ENCODE results near the gene PPY.
"Not testable (repeated sequence)": the region's sequence is repeated elsewhere in the genome, so short reads cannot be mapped to it uniquely, and the experiment has no call there.

PPY gene

GRCh38 chr17:43942051-43942685 lies at the start of gene PPY:
PPY (minus strand) TSS chr17:43942476; CDS start chr17:43941654, 822 bp downstream.
- no peak for DNase-seq (ENCODE audit: low spot score)

DNA sequence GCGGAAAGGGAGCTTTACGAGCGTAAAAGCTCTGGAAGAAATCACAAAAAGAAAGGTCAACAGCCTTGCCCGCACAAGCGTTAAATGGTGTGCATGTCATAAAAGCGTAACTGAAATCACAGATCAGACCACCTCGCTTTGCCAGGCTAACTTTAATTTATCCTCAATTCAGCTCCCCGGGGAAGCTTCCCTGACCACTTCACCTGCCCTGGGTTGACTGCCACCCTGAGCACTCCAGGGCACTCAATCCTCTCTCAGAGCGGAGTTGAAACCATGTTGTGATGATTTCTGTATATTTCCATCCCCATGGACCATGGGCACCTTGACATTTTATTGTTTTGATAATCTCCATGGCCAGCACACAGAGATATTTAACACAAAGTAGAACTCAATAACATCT lies 46.0 kb upstream of the PPY start:
- no peak for DNase-seq (ENCODE audit: low spot score)

DNA sequence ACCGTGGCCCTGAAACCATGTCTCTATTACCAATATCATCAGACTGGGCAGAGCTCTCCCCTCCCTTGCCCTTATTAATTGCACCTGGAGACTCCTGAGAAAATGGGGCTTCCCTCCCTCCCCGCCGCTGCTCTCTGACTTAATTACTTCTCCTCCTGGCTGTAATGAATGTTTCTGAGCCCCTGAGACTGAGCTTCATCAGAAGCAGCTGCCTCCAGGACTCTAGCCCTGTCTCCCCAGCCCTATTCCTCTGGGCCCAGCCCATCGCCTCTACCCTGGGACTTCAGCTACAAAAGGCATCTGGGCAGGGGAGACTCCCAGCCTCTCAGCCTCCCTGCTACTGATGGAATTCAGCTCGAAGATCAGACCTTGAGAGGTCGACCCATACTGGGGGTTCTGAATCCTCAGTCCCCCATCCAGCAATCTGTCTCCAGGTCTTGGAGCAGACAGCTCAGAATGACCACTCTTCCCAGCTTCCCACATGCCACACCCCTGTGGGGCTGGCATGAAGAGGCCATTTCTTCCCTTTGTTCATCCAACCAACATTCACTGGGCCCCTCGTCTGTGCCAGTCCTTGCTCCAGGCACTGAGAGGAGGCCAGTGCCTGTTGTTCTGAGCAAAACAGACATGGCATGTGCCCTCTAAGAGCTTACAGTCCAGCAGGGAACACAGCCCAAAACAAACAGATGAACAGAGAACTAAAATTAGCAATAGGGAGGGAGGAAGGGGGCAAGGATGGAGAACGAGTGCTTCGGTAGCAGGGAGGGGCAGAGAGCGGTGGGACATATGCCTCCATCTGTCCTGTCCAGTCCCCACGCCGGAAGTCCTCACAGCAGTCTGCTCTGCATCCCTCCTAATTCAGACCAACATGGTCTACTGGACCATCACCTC lies 45.1 kb upstream of the PPY start:
- no peak for DNase-seq (ENCODE audit: low spot score)

DNA sequence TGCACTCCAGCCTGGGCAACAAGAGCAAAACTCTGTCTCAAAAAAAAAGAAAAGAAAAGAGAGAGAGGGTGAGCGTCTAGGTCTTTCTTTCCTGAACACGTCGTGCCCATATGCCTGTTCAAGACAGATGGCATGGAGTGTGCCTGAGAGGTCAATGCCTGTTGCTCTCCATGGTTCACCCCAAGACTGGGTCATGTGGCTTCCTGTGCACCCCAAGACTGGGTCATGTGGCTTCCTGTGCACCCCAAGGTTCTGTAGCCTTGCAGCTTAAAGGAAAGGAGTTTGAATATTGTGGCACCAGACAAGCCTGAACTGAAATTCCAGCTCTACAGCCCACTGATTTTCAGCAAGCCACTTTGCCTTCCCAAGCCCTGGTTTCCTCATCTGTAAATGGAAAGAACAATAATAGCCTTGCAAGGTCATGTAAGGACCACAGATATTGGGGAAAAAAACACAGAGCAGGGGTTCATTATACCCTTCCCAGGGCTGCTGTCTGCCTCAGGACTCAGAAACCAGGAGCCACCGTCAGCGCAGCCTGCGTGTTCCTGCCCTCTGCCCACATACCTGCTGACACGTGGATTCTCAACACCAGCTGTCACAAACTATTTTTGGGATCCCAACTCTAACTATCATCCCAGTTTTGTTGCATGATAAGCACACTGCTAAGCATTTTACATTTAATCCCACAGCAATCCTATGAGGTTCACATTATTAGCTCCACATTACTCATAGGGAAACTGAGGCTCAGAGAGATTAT lies 44.1 kb upstream of the PPY start:
- DNase-seq (ENCODE audit: low spot score): no peak

DNA sequence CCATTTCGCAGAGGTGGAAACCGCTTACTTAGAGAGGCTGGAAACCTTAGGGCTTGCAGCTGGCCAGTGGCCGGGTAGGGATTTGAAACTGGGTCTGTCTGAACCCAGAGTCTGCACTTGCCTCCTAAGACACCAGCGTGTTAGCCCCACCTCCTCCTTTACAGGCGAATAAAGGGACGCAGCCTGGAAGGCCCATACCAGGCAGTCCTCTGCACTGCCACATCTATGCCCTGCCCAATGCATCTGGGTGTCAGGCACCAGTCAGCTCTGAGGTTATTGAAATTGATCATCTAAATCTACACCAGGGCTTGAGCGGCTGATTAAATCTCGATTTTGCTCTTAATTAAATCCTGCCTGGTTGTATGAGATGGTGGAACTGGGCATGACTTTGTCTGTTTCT lies 42.2 kb upstream of the PPY start:
- no peak for DNase-seq (ENCODE audit: low spot score)

DNA sequence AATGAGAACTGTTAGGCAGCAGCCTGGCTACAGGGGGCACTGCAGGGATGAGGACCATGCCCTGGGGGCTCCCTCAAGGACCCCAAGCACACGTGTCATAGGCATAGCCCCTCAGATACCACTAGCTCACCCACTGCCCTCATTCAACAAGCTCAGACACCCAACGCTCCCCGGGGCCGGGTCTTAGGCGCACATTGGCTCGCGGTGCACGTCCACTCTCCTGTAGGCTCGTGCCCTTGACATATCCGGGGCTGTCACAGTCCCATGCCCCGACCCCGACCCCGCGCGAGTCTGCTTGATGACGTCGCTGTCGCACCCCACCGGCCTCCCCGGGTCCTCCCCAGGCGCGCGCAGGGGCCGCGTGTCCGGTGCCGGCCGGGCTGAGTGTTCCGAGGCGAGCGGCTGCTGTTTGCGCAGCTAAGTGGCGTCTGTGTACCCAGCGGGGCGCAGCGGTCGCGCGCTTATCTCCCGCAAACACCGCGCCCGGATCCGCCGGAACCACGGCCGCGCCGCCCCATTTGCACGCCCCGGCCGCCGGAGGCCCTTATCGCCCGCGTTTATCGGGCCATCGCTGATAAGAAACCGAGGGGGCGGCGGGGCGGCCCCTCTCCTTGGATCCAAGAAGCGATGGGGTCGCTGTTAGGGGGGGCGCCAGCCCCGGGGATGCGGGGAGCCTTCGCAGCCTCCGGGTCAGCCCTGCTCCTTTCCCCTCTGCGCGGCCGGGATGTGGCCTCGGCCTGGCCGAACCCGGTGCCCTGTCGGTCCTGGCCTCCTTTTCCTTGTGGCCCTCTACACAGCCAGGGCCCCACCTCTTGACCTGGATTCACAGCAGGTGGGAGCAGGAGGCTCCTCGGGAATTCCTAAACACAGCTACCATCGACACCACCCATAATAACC lies 41.5 kb upstream of the PPY start:
- no peak for DNase-seq (ENCODE audit: low spot score)

DNA sequence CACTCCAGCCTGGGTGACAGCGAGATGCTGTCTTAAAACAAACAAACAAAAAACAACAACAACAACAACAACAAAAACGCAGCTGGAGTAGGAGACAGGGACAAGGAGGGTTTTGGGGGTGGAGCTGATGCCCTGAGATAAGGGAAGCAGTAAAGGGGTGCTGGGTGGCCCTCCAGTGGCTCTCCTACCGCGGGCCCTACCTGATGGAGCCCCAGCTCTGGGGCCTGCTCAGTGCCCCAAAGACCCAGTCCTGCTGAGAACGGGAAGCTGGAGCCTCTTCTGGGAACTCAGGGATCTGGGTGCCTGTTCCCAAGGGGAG lies 40.9 kb upstream of the PPY start:
- no peak for DNase-seq (ENCODE audit: low spot score)

DNA sequence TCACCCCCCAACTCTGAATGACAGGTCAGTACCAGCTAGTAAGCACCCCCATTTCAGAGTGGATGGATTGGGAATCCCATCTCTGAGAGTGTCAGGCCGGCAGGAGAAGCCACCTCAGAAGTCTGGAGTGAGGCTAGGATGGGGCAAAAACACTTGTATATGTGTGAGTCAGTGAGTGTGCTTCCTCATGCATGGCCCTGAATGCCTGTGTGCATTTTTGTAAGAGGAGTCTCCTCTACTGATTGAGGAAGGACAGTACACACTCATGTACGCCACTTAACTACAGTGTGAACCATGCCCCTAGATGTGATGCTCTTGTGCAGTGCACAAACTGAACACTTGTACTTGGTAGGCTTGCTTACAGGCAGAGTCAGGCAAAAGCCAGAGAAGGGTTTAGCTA lies 39.9 kb upstream of the PPY start:
- DNase-seq (ENCODE audit: low spot score): no peak

- DNase-seq (ENCODE audit: low spot score): no peak
Observed at GRCh38 chr17:43979671-43980070, 37.4 kb upstream of the PPY start.

DNA sequence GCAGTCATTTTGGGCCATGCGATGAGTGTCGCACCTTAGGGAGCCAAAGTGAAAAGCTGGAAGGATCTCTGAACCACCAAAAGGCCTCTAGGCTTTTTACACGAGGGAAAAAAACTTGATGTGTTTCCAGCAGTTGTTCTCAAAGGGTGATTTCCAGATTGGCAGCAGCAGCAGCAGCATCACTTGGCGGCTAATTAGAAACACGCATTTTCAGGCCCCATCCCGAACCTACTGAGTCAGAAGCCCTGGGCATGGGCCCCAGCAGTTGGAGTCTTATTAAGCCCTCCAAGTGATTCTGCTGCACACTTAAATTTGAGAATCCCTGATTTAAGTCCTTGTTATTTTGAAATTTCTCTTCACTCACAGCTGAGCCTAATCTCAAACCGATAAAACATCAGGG lies 36.7 kb upstream of the PPY start:
- DNase-seq (ENCODE audit: low spot score): no peak

DNA sequence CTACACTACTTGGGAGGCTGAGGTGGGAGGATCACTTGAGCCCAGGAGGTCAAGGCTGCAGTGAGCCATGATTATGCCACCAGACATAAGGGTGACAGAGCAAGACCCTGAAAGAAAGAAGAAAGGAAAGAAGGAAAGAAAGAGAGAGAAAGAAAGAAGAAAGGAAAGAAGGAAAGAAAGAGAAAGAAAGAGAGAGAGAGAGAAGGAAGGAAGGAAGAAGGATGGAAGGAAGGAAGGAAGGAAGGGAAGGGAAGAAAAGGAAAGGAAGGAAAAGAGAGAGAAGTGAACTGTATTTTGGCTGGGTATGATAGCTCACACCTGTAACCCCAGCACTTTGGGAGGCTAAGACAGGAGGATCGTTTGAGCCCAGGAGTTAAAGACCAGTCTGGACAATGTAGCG lies 35.8 kb upstream of the PPY start:
- no peak for DNase-seq (ENCODE audit: low spot score)

GRCh38 chr17:43976963-43977837 lies 34.9 kb upstream of the PPY start:
- DNase-seq (ENCODE audit: low spot score): no peak

GRCh38 chr17:43975898-43976297 lies 33.6 kb upstream of the PPY start:
- no peak for DNase-seq (ENCODE audit: low spot score)

DNA sequence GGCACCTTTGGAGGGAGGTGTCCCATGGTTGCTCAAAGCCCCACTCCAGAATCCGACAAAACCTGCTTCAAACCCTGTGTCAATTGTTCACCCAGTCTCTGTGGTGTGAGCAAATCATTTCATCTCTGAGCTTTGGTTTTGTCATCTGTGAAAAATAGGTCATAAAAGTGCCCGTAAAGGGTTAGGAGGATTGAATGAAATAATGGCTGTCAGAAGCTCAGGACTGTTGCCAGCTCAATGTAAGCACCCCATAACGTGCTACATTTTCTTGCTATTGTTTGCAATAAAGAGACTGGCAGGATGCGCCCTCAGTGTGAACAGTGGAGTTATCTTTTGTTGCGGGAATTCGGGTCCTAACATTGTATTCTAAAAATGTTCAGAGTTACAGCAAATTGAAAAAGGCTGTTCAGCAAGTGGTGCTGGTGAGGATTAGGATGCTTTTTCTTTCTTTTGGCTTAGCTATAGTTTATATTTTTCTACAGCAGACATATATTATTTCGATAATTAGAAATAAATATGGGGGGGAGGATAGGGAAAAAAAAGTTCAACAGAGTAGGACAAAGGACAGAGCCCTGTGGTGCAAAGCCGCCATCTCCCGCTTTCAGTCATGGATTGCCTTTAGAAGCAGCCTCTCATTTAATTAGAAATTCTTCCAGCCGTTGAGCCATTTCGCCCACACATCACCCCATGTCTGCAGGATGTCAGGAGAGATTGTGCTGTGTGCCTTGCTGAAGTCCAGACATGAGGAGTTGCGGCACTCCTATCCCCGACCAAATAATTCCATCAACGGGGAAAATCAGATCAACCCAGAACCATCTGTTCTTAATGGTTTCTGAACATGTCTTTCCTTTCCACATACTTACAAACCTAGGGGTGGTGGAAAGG lies 32.3 kb upstream of the PPY start:
- DNase-seq (ENCODE audit: low spot score): no peak

- not testable (repeated sequence) for DNase-seq (ENCODE audit: low spot score)
Observed at GRCh38 chr17:43972444-43973212, 30.4 kb upstream of the PPY start.

- DNase-seq (ENCODE audit: low spot score): not testable (repeated sequence)
Observed at GRCh38 chr17:43971436-43971835, 29.2 kb upstream of the PPY start.

DNA sequence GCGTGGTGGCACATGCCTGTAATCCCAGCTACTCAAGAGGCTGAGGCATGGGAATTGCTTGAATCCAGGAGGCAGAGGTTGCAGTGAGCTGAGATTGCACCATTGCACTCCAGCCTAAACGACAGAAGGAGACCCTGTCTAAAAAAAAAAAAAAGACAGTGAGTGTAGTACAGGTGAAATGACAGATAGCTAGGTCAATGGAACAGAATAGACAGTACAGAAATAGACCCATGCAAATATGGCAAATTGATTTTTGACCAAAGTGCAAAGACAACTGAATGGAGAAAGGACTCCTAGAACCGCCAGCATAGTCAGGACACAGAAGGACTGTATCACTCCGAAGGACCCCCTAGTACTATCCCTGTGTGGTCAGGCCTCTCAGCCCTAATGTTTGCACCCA lies 28.1 kb upstream of the PPY start:
- DNase-seq (ENCODE audit: low spot score): no peak

GRCh38 chr17:43967251-43967875 lies 25.1 kb upstream of the PPY start:
- no peak for DNase-seq (ENCODE audit: low spot score)

DNA sequence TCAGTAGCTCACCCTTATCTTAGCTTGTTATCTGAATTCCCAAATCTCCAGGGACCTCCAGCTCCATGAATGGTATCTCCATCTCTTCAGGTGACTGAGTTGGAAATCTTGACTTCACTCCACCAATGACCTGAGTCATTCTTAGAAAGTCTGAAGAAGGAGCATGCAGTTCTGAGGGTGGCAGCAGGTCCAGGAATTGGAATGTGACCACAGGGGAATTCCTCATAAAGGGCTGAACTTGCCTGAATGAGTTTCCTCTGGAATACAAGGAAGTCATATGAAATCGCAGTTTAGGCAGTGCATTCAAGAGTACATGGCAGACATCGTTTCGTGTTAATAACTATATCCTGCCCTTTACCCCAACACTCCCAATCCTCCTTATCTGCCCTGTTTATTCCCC lies 24.0 kb upstream of the PPY start:
- DNase-seq (ENCODE audit: low spot score): no peak
